Stimulated activated CD4-positive, alpha-beta T cell treated with anti-CD3 and anti-CD28 coated beads, Interleukin-15, amount 100 ng/mL, for 1 hour (primary cell): ENCODE measurements around the gene CCNL1.
"Not testable (repeated sequence)": the region's sequence is repeated elsewhere in the genome, so short reads cannot be mapped to it uniquely, and the experiment has no call there.

Source experiments
- DNase-seq, 2 donors: peaks; one replicate each; pipeline ENCODE4 v3.0.0-alpha.2; 2020; ENCODE audit warnings: low read depth in 1 of 2, low spot score in 1 of 2

The CCNL1 gene

GRCh38 chr3:157172746-157173145 is 12.8 kb upstream of the CCNL1 start:
- no peak for DNase-seq

- DNase-seq, result no peak
Measured at GRCh38 chr3:157170861-157171260, 10.9 kb upstream of the CCNL1 start.

GRCh38 chr3:157167371-157168042 is 7.6 kb upstream of the CCNL1 start:
- no peak for DNase-seq

GRCh38 chr3:157166561-157166960 is 6.6 kb upstream of the CCNL1 start:
- no peak for DNase-seq

GRCh38 chr3:157166115-157166514 is 6.2 kb upstream of the CCNL1 start:
- DNase-seq, result no peak

GRCh38 chr3:157163217-157163953 is 3.4 kb upstream of the CCNL1 start:
- DNase-seq, result no peak

- not testable (repeated sequence) for DNase-seq
Measured at GRCh38 chr3:157162620-157163019, 2.7 kb upstream of the CCNL1 start.

GRCh38 chr3:157160658-157161424 is 894 bp upstream of the CCNL1 start:
- peak; percentile 28 to 31 for DNase-seq

- DNase-seq, result peak; percentile 59 to 62
Measured at GRCh38 chr3:157159037-157159761, 748 bp downstream of the CCNL1 start.

- DNase-seq, result no peak
Measured at GRCh38 chr3:157157836-157158235, 2.1 kb downstream of the CCNL1 start.

GRCh38 chr3:157156837-157157635 is 2.9 kb downstream of the CCNL1 start:
- no peak for DNase-seq

- DNase-seq, result no peak
Measured at GRCh38 chr3:157155591-157155990, 4.4 kb downstream of the CCNL1 start.

GRCh38 chr3:157154563-157155330 is 5.2 kb downstream of the CCNL1 start:
- DNase-seq, result no peak

GRCh38 chr3:157152930-157153329 is 7.0 kb downstream of the CCNL1 start:
- DNase-seq, result no peak

GRCh38 chr3:157152438-157152837 is 7.5 kb downstream of the CCNL1 start:
- no peak for DNase-seq

GRCh38 chr3:157151627-157152026 is 8.3 kb downstream of the CCNL1 start:
- no peak for DNase-seq

- no peak for DNase-seq
Measured at GRCh38 chr3:157151151-157151550, 8.8 kb downstream of the CCNL1 start.

GRCh38 chr3:157149136-157149696 is 10.7 kb downstream of the CCNL1 start:
- DNase-seq, result no peak

GRCh38 chr3:157148196-157148889 is 11.6 kb downstream of the CCNL1 start:
- DNase-seq, result no peak
